Psoas muscle (tissue), 7 donors: ENCODE measurements around the gene VCAN. TPM values are rescaled to one million over a fixed set of nuclear protein-coding genes. Genes with fewer than 3 reads are reported as not detected.

Source experiments
- polyA plus RNA-seq, 3 donors: library from polyadenylated mRNA; stranded (reverse); fragments of 200-250 nt; gene quantifications; one replicate each; pipeline ENCODE4 v1.2.3, GENCODE V29; 2013
- total RNA-seq, 4 donors: library from RNA; stranded (reverse); fragmentation: NEBNext Ultra II Directional in 2 of 4; extraction: Animal tissue kit (Norgen Biotek cat#: 25700) in 2 of 4; gene quantifications; one replicate each; pipeline versions ENCODE4 v1.2.1 to v1.2.4, GENCODE V29; 2021 to 2023
- donor health status: healthy with polysubstance abuse.
- donor health status: DM: no; HTN: no; CAD: no; lungs with moderate emphysema.
- donor health status: Bipolar disorder and iron deficiency.
- donor health status: healthy.
- donor health status: DM: no; HTN: no; CAD: no.
- donor health status: DM: no; HTN: no; CAD: no.
- donor health status: DM: yes; HTN: yes; CAD: no.

Gene VCAN
- total and polyA plus RNA-seq, 7 donors = 2.7 to 26.1 (median 8.8) TPM

Other genes with a start within 250 kb of the VCAN start
- gene HAPLN1, start 249.1 kb downstream of the VCAN start, total RNA-seq = not detected
- not detected for gene HAPLN1, start 249.1 kb downstream of the VCAN start, polyA plus RNA-seq